Upper lobe of left lung (tissue), 6 donors: ENCODE data around the gene MYOM3. TPM values are rescaled to one million over a fixed set of nuclear protein-coding genes. Genes with fewer than 3 reads are reported as not detected.

Experiments used
- ATAC-seq, 2 donors: fragments of 200-7000 bp; cut with Tn5 transposase; one replicate each; pipeline ENCODE4 v1.9.1; 2022; ENCODE audit warnings: mild to moderate bottlenecking in 2 of 2, moderate library complexity in 2 of 2; ENCODE audit not compliant: low FRiP score in 2 of 2
- DNase-seq, 2 donors: peaks; one replicate each; pipeline ENCODE4 v3.0.0-alpha.2; 2019 to 2020
- H3K27ac ChIP-seq, 4 donors: fragments of 200-600 bp; sonication (generic); one replicate each; pipeline ENCODE4 v1.5.1; 2016 to 2019
- H3K27me3 ChIP-seq, 4 donors: fragments of 200-600 bp; sonication (generic); one replicate each; pipeline ENCODE4 v1.5.1; 2017 to 2019
- H3K36me3 ChIP-seq, 4 donors: fragments of 200-600 bp; sonication (generic); one replicate each; pipeline ENCODE4 v1.5.1; 2016 to 2019
- H3K4me1 ChIP-seq, 4 donors: fragments of 200-600 bp; sonication (generic); one replicate each; pipeline ENCODE4 v1.5.1; 2018 to 2019
- H3K4me3 ChIP-seq, 4 donors: fragments of 200-600 bp; sonication (generic); one replicate each; pipeline ENCODE4 v1.5.1; 2017 to 2019; ENCODE audit warnings: mild to moderate bottlenecking in 2 of 4, moderate library complexity in 1 of 4
- H3K9me3 ChIP-seq, 4 donors: fragments of 200-600 bp; sonication (generic); one replicate each; pipeline ENCODE4 v1.5.1; 2018 to 2019
- EP300 ChIP-seq, 4 donors: sonication (generic); formaldehyde crosslinking; IDR thresholded peaks; one replicate each; pipeline ENCODE4 v1.5.1; 2017; ENCODE audit warnings: antibody characterized with exemption in 4 of 4, control low read depth in 2 of 4
- POLR2A ChIP-seq, 4 donors: fragments of 450-650 bp; IDR thresholded peaks; one replicate each; pipeline ENCODE4 v1.5.1; 2016 to 2017; ENCODE audit warnings: antibody characterized with exemption in 4 of 4, mild to moderate bottlenecking in 2 of 4
- POLR2AphosphoS5 ChIP-seq, 2 donors: sonication (generic); formaldehyde crosslinking; IDR thresholded peaks; one replicate each; pipeline ENCODE4 v1.5.1; 2017; ENCODE audit warnings: antibody characterized with exemption in 2 of 2
- WGBS, 2 donors: methylation state at CpG; one replicate each; pipeline ENCODE4 v1.1.5; 2017 to 2018; 5-methylcytosine and 5-hydroxymethylcytosine counted together
- total RNA-seq, 6 donors: library from RNA; depleted of rRNA in 4 of 6; stranded (reverse); fragments of >200 nt in 4 of 6; gene quantifications; one replicate each; pipeline versions ENCODE4 v1.1.0 to v1.2.1, GENCODE V29; 2016 to 2021
- TF ChIP-seq, protein P1 (sequence below), 6 experiments: fragments of 450-650 bp in 4 of 6; fragments of 200-600 bp in 2 of 6; sonication (generic) in 2 of 6; IDR thresholded peaks; one replicate each; pipeline ENCODE4 v1.5.1; 2016 to 2019; ENCODE audit warnings: antibody characterized with exemption in 6 of 6
- donor health status: DM: no; HTN: no; CAD: no; lungs with moderate emphysema.
- donor health status: DM: no; HTN: yes; CAD: no; lungs with severe emphysema.

The MYOM3 gene
- total RNA-seq, 6 donors from 2014 or later: 0.11 to 0.20 (median 0.15) TPM; not detected in 3

GRCh38 chr1:24113641-24114033 is 1.7 kb upstream of the MYOM3 start:
- 65 to 70% methylated on average over 6 of the region's 6 CpGs for WGBS, 2 donors
- Histone ChIP-seq H3K36me3 (no peaks in the 10 kb centered on the region), H3K27ac (no peak overlapping the region), H3K4me1 (peaks cover 0 to 7% (median 2%) of the 10 kb centered on the region in 4 donors), H3K27me3 (no peaks in the 10 kb centered on the region), H3K4me3 (no peak overlapping the region), H3K9me3 (no peaks in the 10 kb centered on the region)
- ATAC-seq (no peak), DNase-seq (no peak)
- TF ChIP-seq, protein P1, sequence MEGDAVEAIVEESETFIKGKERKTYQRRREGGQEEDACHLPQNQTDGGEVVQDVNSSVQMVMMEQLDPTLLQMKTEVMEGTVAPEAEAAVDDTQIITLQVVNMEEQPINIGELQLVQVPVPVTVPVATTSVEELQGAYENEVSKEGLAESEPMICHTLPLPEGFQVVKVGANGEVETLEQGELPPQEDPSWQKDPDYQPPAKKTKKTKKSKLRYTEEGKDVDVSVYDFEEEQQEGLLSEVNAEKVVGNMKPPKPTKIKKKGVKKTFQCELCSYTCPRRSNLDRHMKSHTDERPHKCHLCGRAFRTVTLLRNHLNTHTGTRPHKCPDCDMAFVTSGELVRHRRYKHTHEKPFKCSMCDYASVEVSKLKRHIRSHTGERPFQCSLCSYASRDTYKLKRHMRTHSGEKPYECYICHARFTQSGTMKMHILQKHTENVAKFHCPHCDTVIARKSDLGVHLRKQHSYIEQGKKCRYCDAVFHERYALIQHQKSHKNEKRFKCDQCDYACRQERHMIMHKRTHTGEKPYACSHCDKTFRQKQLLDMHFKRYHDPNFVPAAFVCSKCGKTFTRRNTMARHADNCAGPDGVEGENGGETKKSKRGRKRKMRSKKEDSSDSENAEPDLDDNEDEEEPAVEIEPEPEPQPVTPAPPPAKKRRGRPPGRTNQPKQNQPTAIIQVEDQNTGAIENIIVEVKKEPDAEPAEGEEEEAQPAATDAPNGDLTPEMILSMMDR (IDR thresholded peaks at IDR 0.05): no peak
- no peak for TF ChIP-seq POLR2A (IDR thresholded peaks at IDR 0.05)

DNA sequence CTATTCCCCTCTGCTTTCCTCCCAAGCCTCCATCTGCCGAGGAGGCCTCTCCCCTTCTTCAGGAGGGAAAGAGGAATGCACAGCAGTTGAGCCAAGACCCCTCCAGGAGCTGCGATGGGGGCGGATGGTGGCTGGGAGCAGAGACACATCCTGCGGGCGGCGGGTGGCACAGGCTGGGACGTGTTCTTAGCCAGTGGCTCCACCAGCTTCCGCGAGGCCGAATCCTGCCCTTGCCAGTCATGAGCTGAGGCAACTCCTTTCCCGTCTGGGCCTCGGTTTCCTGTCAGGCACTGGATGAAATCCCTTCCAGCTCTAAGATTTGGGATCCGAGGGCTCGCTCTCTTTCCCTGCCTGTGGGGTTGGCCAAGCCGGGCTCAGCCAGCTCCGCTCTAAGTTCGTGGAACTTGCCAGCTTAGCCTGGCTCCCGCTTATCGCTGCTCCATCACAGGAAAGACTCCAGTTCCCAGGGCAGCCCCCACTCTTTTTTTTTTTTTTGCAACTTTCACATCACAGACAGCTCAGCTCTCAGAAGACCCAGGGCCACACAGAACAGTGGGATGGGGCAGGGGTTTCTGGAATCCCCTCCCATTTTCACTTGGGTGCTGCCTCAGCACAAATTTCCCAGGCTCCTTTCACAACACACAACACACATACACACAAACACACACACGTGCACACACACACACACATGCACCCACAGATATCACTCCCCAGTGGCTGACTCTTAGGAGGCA is 506 bp downstream of the MYOM3 start:
- DNase-seq: no peak
- no peak overlapping the region for H3K4me3 ChIP-seq
- H3K4me1 ChIP-seq: peaks cover 0 to 7% (median 2%) of the 10 kb centered on the region in 4 donors
- no peaks in the 10 kb centered on the region for H3K27me3 ChIP-seq
- ATAC-seq: no peak
- TF ChIP-seq POLR2AphosphoS5 (IDR thresholded peaks at IDR 0.05): no peak
- no peak for TF ChIP-seq EP300 (IDR thresholded peaks at IDR 0.05)
- TF ChIP-seq, protein P1 (IDR thresholded peaks at IDR 0.05): no peak
- TF ChIP-seq POLR2A (IDR thresholded peaks at IDR 0.05): no peak
- H3K36me3 ChIP-seq: no peaks in the 10 kb centered on the region
- no peaks in the 10 kb centered on the region for H3K9me3 ChIP-seq
- H3K27ac ChIP-seq: no peak overlapping the region
- 80 to 82% methylated on average over 18 to 20 of the region's 20 CpGs for WGBS, 2 donors

DNA sequence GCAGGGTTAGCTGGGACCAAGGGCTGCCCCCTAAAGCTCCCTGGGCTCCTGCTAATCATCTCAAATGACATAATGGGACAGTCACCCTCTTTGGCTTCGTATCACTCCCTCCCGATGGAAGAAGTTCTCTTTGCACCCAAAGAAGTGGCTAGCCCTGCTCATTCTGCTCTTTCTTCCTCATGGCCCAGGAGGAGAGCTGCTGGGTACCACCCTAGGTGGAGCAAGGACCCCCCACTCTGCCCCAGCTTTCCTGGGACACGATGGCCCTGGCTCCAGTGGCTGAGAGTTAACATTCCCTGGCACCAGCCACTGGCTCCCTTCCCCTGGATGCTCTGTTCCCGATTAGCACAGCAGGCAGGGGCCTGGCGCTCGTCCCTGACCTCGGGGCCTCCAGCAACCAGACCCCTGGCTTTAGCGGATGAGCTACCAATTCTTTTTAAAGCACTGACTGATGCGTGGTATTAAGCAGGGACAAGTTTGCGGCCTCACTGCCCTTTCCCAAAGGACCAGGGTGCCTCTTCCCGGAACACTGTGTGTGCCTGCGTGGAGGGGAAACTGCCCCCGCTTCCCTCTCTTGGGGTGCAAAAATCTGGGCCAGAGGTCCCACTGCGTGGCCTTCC is 1.2 kb downstream of the MYOM3 start:
- Histone ChIP-seq H3K27ac (no peak overlapping the region), H3K27me3 (no peaks in the 10 kb centered on the region), H3K36me3 (no peaks in the 10 kb centered on the region), H3K4me3 (no peak overlapping the region), H3K4me1 (peaks cover 0 to 7% (median 2%) of the 10 kb centered on the region in 4 donors), H3K9me3 (no peaks in the 10 kb centered on the region)
- ATAC-seq (no peak), DNase-seq (no peak)
- TF ChIP-seq POLR2AphosphoS5 (IDR thresholded peaks at IDR 0.05): no peak
- TF ChIP-seq POLR2A (IDR thresholded peaks at IDR 0.05): no peak
- TF ChIP-seq, protein P1 (IDR thresholded peaks at IDR 0.05): no peak
- TF ChIP-seq EP300 (IDR thresholded peaks at IDR 0.05): no peak
- WGBS, 2 donors: 83 to 84% methylated on average over 12 to 14 of the region's 14 CpGs

DNA sequence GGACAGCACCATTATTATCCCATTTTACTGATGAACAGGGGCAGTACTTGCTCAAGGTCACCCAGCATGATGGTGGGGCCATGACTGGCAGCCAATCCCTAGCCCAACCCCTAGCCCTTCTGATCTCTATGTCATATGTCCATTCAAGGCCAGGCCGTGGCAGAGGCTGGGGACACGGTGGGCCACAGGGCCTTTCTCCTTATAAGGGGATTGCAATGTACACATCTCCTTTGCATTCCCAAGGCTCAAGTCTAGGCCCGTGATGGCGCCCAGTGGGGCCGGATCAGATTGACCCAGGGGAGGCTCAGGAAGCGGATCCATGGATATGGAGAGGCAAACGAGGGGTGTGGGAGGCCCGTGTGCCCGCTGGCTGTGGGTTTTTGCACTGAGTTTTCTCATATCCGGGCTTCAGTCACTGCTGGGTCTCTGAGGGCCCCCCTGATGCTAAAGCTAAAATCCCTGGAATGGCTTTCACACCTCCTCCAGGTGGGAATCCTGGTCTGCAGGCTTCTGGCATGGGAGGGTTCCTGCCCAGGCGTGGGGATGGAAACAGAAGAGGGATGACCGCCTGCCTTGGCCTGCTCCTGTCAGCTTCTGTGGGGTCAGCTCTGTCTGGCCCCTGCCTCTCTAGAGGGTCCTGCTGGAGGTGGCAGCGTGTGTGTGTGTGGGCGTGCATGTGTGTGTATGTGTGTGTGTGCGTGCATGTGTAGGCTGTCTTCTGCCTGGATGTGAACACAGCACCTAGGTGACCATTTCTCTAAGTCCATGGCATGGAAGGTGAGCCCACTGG is 2.1 kb downstream of the MYOM3 start:
- no peaks in the 10 kb centered on the region for H3K9me3 ChIP-seq
- 83 to 90% methylated on average over 9 to 15 of the region's 15 CpGs for WGBS, 2 donors
- H3K4me3 ChIP-seq: no peak overlapping the region
- H3K36me3 ChIP-seq: no peaks in the 10 kb centered on the region
- TF ChIP-seq, protein P1 (IDR thresholded peaks at IDR 0.05): no peak
- no peak for TF ChIP-seq EP300 (IDR thresholded peaks at IDR 0.05)
- TF ChIP-seq POLR2A (IDR thresholded peaks at IDR 0.05): no peak
- no peak for TF ChIP-seq POLR2AphosphoS5 (IDR thresholded peaks at IDR 0.05)
- DNase-seq: no peak
- no peak overlapping the region for H3K27ac ChIP-seq
- no peaks in the 10 kb centered on the region for H3K27me3 ChIP-seq
- H3K4me1 ChIP-seq: peaks cover 0 to 7% (median 2%) of the 10 kb centered on the region in 4 donors
- no peak for ATAC-seq
